OCI-LY1 (cell line): ENCODE measurements around the gene ZNF407.

Experiments
- H2AFZ ChIP-seq: fragments of 200-600 bp; sonication (generic), shearing (Covaris generic); 2 replicates; pipeline ENCODE4 v1.6.0; 2014; ENCODE audit warnings: antibody characterized with exemption, mild to moderate bottlenecking, low read length
- H3F3A ChIP-seq: fragments of 200-600 bp; sonication (generic), shearing (Covaris generic); 2 replicates; pipeline ENCODE4 v1.6.0; 2014; ENCODE audit warnings: mild to moderate bottlenecking, antibody characterized with exemption, low read length, moderate library complexity; ENCODE audit not compliant: insufficient read depth
- H3K27ac ChIP-seq: fragments of 200-600 bp; sonication (generic); 2 replicates; pipeline ENCODE4 v1.5.1; 2014; ENCODE audit warnings: low read length, mixed run types, mild to moderate bottlenecking, low read depth; ENCODE audit not compliant: poor library complexity, severe bottlenecking
- H3K27me3 ChIP-seq: fragments of 200-600 bp; sonication (generic); 2 replicates; pipeline ENCODE4 v1.6.0; 2014; ENCODE audit warnings: antibody characterized with exemption, mild to moderate bottlenecking, low read length, moderate library complexity; ENCODE audit not compliant: insufficient read depth
- H3K36me3 ChIP-seq: fragments of 200-600 bp; sonication (generic); 2 replicates; pipeline ENCODE4 v1.6.1; 2014; ENCODE audit warnings: mild to moderate bottlenecking, antibody characterized with exemption, low read length, moderate library complexity, mixed read lengths; ENCODE audit not compliant: insufficient read depth
- H3K4me1 ChIP-seq: fragments of 200-600 bp; sonication (generic); 2 replicates; pipeline ENCODE4 v1.5.1; 2014; ENCODE audit warnings: mild to moderate bottlenecking, low read length, moderate library complexity; ENCODE audit not compliant: insufficient read depth, severe bottlenecking
- H3K4me2 ChIP-seq: fragments of 200-600 bp; sonication (generic), shearing (Covaris generic); 2 replicates; pipeline ENCODE4 v1.6.1; 2014; ENCODE audit warnings: low read length
- H3K4me3 ChIP-seq: fragments of 200-600 bp; sonication (generic); 2 replicates; pipeline ENCODE4 v1.5.1; 2014; ENCODE audit warnings: low read length, low read depth, mild to moderate bottlenecking, mixed read lengths; ENCODE audit not compliant: poor library complexity, severe bottlenecking
- H3K79me2 ChIP-seq: fragments of 200-600 bp; shearing (Covaris generic); 2 replicates; pipeline ENCODE4 v1.6.1; 2016; ENCODE audit warnings: mixed run types, low read length, mixed read lengths; ENCODE audit not compliant: insufficient read depth
- H3K9ac ChIP-seq: fragments of 200-600 bp; sonication (generic), shearing (Covaris generic); 2 replicates; pipeline ENCODE4 v1.6.1; 2014; ENCODE audit warnings: mild to moderate bottlenecking, low read length, mixed read lengths
- H3K9me2 ChIP-seq: fragments of 200-600 bp; sonication (generic), shearing (Covaris generic); 2 replicates; pipeline ENCODE4 v1.6.1; 2014; ENCODE audit warnings: low read depth, mild to moderate bottlenecking, low read length, mixed read lengths
- H3K9me3 ChIP-seq: fragments of 200-600 bp; shearing (Covaris generic); 2 replicates; pipeline ENCODE4 v1.6.1; 2014; ENCODE audit warnings: low read length, mixed read lengths
- H4K20me1 ChIP-seq: fragments of 200-600 bp; sonication (generic), shearing (Covaris generic); 2 replicates; pipeline ENCODE4 v1.6.0; 2016; ENCODE audit warnings: mild to moderate bottlenecking, low read length; ENCODE audit not compliant: insufficient read depth
- EZH2 ChIP-seq: fragments of 200-600 bp; sonication (generic), shearing (Covaris generic); IDR thresholded peaks from 2 replicates; pipeline ENCODE4 v1.8.0; 2017; ENCODE audit warnings: borderline replicate concordance, mixed run types, mild to moderate bottlenecking, antibody characterized with exemption, low read length, moderate library complexity, mixed read lengths
- TF ChIP-seq, protein P1 (sequence below): fragments of 200-600 bp; sonication (generic), shearing (Covaris generic); IDR thresholded peaks from 2 replicates; pipeline ENCODE4 v1.5.1; 2017; ENCODE audit warnings: mild to moderate bottlenecking, antibody characterized with exemption, low read length, moderate library complexity, mixed read lengths

ZNF407 gene

DNA sequence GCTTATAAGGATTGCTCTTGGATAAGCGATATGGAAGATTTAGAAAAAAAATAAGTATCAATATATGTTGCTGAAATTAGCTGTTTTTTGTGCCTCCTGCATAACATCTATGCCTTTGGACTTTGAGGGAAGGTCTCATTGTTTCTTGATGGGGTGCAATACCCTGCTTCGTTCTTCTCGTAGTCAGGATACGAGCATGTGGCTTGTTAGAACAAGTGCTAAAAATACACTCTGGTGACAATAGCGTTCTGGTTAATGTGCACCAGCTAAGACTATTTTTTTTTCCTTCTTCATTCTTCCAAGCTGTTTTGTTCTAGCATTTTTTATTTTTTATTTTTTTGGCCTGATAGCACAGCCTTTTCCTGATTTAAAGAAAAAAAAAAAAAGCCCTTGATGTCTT lies 97.5 kb downstream of the ZNF407 start:
- no peaks in the 10 kb centered on the region for H3K4me1 ChIP-seq

DNA sequence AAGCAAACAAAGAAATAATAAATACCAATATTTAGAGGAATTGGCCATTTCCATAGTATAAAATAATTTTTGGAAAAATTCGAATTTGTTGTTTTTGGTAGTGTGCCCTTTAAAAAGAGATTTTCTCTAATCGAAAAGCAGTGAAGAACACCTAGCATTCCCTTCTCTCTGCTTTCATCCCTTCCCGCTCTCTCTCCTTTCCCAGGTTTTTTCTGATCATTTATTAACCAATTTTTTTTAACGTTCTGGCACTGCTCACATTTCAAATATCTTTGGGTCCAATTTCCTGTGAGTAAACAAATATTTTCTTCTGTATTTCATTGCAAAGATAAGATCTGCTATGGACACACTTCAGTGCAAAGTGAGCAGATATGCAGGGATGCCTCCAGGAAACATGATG lies 101.2 kb downstream of the ZNF407 start:
- Histone ChIP-seq H3F3A (no peaks in the 10 kb centered on the region), H3K9me3 (no peaks in the 10 kb centered on the region), H3K79me2 (no peaks in the 10 kb centered on the region), H3K4me1 (no peaks in the 10 kb centered on the region), H3K27me3 (no peaks in the 10 kb centered on the region), H3K27ac (no peak overlapping the region), H3K4me3 (no peak overlapping the region), H3K9ac (no peak overlapping the region), H4K20me1 (no peaks in the 10 kb centered on the region), H3K4me2 (no peak overlapping the region), H3K36me3 (no peaks in the 10 kb centered on the region), H2AFZ (no peak overlapping the region), H3K9me2 (no peaks in the 10 kb centered on the region)
- TF ChIP-seq EZH2 = no peak
- TF ChIP-seq, protein P1, sequence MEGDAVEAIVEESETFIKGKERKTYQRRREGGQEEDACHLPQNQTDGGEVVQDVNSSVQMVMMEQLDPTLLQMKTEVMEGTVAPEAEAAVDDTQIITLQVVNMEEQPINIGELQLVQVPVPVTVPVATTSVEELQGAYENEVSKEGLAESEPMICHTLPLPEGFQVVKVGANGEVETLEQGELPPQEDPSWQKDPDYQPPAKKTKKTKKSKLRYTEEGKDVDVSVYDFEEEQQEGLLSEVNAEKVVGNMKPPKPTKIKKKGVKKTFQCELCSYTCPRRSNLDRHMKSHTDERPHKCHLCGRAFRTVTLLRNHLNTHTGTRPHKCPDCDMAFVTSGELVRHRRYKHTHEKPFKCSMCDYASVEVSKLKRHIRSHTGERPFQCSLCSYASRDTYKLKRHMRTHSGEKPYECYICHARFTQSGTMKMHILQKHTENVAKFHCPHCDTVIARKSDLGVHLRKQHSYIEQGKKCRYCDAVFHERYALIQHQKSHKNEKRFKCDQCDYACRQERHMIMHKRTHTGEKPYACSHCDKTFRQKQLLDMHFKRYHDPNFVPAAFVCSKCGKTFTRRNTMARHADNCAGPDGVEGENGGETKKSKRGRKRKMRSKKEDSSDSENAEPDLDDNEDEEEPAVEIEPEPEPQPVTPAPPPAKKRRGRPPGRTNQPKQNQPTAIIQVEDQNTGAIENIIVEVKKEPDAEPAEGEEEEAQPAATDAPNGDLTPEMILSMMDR = no peak

More for the DNA sequence above, 97.5 kb downstream of the ZNF407 start:
- no peaks in the 10 kb centered on the region for H3F3A ChIP-seq
- H3K4me2 ChIP-seq = no peak overlapping the region
- no peaks in the 10 kb centered on the region for H3K27me3 ChIP-seq
- no peaks in the 10 kb centered on the region for H4K20me1 ChIP-seq
- no peak overlapping the region for H2AFZ ChIP-seq
- H3K9me3 ChIP-seq = no peaks in the 10 kb centered on the region
- no peaks in the 10 kb centered on the region for H3K36me3 ChIP-seq
- H3K9ac ChIP-seq = no peak overlapping the region
- H3K79me2 ChIP-seq = no peaks in the 10 kb centered on the region
- no peak overlapping the region for H3K27ac ChIP-seq
- H3K4me3 ChIP-seq = no peak overlapping the region
- no peak for TF ChIP-seq EZH2
- no peaks in the 10 kb centered on the region for H3K9me2 ChIP-seq

DNA sequence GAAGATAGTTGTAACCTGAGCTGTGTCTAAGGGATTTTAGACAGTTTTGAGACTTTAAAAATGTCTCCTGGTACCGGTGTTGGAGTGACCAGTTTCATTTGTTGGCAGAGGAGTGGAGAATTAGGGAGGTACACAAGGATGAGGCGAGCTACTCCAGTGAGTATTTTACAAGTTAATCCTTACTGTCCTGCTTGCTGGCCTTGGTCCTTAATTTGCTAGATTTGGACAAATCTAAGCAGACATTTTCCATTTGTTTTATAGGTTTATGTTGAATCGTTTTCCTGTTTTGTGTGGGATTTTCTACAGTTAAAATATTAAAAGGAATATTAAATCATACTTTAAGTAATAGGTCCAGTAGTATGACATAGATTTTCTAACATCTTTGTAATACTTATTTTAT lies 101.8 kb downstream of the ZNF407 start:
- H3K36me3 ChIP-seq = no peaks in the 10 kb centered on the region

DNA sequence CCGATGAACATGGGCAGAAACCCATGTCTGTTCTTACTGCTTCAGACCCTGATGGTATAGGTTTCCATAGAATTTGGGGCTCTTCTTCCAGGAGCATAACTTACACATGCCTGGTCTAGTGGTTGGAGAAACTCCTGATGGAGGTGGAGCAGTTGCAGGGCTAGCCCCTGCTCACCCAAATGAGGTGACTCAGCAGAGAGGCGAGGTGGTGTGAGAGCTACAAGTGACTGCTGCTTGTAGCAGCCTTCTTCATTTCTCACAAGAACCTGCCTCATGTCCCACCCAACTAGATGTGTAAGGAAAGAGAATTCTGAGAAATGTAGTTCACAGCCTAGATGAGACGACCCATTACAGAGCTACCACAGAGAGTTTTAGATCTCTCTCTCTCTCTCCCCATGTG lies 105.3 kb downstream of the ZNF407 start:
- H3K79me2 ChIP-seq = no peaks in the 10 kb centered on the region
- H3F3A ChIP-seq = no peaks in the 10 kb centered on the region
- no peaks in the 10 kb centered on the region for H3K9me2 ChIP-seq
- no peak overlapping the region for H2AFZ ChIP-seq
- no peaks in the 10 kb centered on the region for H4K20me1 ChIP-seq
- H3K36me3 ChIP-seq = no peaks in the 10 kb centered on the region
- no peak for TF ChIP-seq EZH2
- TF ChIP-seq, protein P1 = no peak
- H3K27ac ChIP-seq = no peak overlapping the region
- no peak overlapping the region for H3K4me3 ChIP-seq
- no peak overlapping the region for H3K4me2 ChIP-seq
- no peaks in the 10 kb centered on the region for H3K4me1 ChIP-seq
- H3K27me3 ChIP-seq = no peaks in the 10 kb centered on the region
- H3K9me3 ChIP-seq = no peaks in the 10 kb centered on the region
- no peak overlapping the region for H3K9ac ChIP-seq

More for the DNA sequence above, 101.8 kb downstream of the ZNF407 start:
- no peak overlapping the region for H3K4me3 ChIP-seq
- H3K4me1 ChIP-seq = no peaks in the 10 kb centered on the region
- no peaks in the 10 kb centered on the region for H3K9me3 ChIP-seq
- no peak overlapping the region for H2AFZ ChIP-seq
- H3K4me2 ChIP-seq = no peak overlapping the region
- H3K27ac ChIP-seq = no peak overlapping the region
- H3K27me3 ChIP-seq = no peaks in the 10 kb centered on the region
- no peak overlapping the region for H3K9ac ChIP-seq
- H3K9me2 ChIP-seq = no peaks in the 10 kb centered on the region
- no peaks in the 10 kb centered on the region for H4K20me1 ChIP-seq
- H3F3A ChIP-seq = no peaks in the 10 kb centered on the region
- H3K79me2 ChIP-seq = no peaks in the 10 kb centered on the region
- TF ChIP-seq, protein P1 = no peak
- TF ChIP-seq EZH2 = no peak
